Stimulated activated CD8-positive, alpha-beta memory T cell treated with anti-CD3 and anti-CD28 coated beads, Interleukin-15, amount 100 ng/mL, for 48 hours (primary cell): ENCODE results near the gene CHID1.
A peak's percentile ranks its signal among the peaks of the same experiment; 100 is the strongest.

Source experiments
- DNase-seq, 2 donors: peaks; one replicate each; pipeline ENCODE4 v3.0.0-alpha.2; 2020; ENCODE audit warnings: low read depth in 2 of 2

CHID1 gene

DNA sequence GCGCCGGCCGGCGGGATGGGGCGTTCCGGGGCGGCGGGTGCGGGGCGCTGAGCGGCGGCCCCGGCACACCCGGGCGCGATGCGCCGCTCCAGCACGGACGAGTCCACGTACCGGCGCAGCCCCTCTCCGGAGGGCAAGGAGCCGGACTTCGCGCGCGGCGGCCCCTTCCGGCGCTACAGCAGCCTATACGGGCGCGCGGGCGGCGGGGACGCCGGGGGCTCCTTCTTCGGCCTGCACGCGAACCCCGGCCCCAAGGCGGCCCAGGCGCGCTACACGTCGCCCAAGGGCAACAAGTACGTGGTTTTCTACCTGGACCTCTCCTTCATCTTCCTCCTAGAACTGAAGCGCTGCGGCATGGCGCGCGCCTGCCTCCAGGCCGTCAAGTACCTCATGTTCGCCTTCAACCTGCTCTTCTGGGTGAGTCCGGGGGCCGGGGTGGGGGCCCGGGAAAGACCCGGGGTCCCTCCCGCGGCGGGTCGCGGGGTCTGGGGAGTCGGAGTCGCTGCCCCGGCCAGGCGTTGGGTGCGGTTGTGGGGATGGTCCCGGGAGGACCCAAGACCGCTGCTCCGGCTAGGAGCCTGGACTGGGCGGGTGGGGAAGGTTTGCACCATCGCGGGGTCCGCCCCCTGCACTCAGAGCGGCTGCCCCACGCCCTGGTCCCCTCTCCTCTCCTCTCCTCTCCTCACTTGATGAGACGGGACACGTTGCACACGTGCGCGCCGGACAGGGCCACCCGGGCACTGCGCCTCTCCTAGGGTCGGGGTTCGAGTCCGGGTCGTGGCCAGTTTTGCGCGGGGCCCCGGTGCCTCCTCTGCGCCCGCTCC, 60.4 kb downstream of the CHID1 start:
- DNase-seq = no peak

DNA sequence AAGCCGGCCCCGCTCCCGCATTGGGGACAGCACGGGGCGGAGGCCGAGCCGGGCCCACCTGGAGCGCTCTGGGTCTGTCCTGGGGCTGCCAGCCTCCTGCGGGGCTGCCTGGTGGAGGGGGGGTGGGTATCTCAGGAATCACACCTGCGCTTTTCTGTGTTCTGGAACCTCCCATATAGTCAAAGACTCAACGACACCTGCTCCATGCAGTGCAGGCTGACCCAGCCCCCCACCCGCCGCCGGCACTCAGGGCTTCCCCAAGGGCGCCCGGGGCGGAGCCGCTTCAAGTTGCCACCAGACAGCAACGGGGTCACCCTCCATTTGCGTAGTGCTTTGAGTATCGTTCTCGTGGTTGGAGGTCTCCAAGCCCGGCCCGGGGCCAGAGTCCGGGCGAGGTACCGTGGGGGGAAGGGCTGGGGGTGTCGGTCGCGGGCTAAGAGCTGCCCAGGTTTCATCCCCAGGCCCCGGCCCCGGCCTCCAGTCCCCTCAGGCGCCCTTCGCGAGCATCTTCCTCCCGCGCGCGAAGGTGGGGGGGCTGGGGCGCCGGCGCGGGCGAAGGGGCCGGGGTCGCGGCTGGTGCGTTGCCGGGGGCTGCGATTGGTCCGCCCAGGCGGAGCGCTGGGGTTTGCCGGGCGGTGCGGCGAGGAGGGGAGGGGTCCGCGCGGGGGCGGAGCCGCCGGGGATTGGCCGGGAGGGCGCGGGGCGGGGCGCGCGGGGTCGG, 61.3 kb downstream of the CHID1 start:
- no peak for DNase-seq

DNA sequence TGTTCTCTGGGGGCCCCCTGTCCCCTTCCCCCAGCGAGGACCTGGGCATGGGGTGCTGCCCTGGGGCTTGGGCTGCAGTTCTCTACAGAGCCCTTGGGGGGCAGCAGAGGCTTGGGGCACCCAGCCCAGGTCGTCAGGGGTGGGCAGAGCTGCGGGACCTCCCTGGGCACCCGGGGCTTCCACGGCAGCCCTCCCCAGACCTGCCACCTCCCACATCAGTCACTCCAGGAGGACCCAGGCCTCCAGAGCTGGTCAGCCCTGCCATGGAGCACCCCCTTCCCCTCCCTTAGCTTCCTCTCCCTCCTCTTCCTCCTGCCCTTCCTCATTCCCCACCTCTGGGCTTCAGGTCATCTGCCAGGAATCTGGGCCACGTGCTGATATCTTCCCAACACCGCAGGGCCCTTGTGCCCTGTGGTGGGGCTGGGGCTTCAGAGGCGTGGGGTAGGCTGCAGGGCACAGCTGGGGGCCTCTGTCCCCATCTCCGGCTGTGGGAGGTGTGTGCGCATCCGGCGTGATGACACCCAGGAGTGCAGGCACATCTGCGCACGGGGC, 62.2 kb downstream of the CHID1 start:
- peak; percentile 41 to 52 for DNase-seq

DNA sequence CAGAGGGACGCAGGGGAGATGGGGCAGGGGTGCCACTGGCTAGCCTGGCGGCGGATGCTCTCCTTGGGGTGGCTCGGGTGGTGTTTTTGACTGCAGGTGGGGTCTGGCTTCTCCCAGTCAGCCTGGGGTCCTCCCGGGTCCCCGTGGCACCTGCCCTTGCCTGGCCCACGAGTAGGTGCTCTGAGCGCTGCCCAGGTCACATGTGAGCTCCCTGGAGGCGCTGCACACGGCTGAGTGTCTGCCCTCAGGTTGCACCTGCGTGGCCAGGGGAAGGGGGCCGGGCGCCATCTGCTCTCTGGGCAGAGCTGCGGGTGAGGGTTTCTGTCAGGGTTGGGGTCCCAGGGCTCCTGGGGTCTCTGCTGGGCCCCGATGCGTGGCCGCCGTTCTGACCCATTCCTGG, 62.7 kb downstream of the CHID1 start:
- no peak for DNase-seq

DNA sequence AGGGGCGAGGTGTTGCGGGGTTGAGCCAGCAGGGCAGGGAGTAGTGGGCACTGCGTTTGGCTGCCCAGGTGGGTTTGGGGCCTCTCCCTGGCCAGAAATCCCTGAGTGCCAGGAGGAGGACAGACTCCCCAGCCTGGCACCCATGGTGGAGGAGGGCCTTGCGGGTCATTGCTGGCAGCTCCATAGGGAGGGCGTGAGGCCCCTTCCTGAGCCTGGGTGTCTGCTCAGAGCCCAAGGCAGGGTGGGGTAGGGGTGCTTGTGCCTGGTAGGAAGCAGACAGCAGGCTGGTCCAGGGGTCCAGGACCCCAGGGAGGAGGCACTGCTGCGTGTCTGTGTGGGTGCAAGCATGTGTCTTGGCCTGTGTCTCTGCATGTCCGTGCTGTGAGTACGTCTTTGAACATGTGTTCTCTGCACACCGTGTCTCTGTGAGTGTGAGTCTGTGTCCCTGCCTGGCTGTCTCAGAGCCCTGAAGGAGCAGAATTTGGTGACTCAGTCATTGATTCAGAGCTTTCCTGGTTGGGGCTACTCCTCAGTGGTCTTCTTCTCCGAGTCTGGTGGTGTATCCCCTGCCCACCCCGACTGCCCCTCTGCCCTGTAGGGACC, 64.0 kb downstream of the CHID1 start:
- DNase-seq = no peak

DNA sequence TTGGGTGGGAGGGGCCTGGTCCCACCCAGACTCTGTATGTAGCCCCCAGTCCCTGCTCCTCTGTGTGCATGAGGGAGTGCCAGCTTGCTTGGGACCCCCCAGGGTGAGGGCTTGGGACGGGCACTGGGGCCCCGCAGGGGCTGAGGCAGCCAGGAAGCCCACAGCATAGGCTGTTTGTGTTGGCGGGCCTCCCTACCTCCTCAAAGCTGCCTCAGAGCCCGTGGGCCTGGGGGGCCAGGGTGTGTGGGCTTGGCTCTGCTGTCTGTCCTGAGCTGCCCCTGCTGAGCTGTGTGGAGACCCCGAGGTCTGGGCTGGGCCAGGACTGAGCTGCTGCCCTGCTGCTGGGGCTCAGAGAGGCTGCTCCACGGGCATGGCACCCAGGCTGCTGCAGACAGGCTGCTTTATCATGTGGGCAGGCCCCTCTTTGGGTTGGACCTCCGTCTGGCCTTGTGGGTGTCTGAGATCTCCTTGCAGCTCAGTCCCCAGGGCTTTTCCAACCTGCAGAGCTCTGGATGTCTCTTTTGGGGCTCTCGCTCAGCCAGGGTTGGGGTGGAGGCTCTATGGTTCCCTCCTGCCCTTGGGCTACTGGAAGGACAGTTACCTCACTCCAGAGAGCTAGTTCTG, 64.6 kb downstream of the CHID1 start:
- DNase-seq = no peak

DNA sequence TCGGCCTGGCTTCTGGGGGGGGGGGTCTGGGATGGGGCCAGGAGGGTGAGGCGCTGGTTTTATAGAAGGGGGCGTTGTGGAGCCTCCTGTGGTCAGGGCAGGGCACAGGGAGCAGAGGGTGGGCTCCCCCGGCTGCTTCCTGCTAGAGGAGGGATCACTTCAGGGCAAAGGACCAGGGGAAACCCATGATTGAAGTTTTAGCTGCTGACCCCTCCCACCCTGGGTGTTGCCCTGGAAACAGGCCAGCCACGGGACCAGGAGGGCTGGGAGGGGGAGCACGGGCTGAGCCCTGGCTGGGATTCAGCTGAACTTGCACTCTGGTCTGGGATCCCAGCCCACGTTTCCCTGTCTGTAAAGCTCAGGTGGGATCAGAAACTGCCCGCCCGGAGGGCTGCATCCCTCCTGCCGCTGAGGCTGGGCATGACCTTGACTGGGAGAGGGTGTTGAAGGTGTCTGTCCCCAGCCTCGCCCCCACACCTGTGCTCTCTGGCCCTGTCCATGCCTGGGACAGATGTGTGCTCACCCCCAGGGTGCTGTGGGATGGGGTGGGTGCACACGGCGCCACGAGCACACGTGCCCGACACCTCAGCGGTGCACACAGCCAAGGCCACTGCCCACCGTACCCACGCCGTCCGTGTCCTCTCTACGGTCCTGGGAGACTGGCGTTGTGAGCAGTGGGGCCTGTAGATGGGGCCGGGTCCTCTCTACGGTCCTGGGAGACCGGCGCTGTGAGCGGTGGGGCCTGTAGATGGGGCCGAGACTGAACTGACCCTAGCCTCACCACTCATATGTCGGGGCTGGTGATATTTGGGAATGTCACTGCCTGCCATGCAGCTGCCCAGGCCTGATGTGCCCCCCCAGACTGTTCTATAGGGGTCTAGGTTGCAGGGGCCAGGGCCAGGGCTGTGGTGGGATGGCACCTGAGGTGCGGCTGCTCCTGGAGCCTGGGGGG, 65.6 kb downstream of the CHID1 start:
- no peak for DNase-seq

DNA sequence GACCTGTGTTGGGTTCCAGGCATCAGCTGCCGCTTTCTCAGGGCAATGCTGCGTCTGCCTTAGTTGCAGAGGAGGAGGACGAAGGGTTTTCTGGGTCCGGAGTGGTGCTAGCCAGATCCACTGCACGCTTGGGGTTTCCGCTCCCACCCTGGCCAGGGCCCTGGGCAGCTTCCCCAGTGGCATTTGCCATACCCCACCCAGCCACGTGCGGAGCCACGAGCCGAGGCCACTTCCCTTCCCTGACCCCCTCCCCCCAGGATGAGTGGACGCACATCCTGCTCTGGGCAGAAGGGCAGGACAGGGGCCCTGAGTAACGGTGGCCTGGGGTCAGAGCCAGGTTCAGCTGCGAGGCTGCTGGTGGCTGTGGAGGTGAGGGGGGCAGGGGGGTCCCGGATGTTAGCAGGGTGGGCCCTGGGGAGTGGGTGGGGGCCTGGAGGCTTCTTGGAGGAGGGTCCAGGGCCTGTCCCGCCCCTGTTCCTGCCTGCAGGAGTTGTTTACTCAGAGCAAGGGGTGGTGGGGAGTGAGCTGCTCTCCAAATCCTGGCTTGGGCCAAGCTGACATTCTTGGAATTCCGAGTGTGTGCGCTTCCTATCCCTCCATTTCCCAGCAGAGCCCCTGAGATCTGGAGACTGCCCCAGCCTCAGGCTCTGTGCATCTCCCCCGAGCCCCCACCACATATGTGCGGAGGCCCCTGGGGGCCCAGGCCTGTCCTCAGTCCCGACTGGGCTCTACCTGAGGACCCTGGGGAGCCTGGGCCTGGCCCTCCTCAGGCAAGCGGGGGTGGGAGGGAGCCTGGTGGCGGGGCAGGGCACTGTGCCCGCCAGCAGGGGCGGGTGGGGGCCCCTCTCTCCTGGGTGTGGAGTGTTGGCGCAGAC, 66.6 kb downstream of the CHID1 start:
- no peak for DNase-seq

DNA sequence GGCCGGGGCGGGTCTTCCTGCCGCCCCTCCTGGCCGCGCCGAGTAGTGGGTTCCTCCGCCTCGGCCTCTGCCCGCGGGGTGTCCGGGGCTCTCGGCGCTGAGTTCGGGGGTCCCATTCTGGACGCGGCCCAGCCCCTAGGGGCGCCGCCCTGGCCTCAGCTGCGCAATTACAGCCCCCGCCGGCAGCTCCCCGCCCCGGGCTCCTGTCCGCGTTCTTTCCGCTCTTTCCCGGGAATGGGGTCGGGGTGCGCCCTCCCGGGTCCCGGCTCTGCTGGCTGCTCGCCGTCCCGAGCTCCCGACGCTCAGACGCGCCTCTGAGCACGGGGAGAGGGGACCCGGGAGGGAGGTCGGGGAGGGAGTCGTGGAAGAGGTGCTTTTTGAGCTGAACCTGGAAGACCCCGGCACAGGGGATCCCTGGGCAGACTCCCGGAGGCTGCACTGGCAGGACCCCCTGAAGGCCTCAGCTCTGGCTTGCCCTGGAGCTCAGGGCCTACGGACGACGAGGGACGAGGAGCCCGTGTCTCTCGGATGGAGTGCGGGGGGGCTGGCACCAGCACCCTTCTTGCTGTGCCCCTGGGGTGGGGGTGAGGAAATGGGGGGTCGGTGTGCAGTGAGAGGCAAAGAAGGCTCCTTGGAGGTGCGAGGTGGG, 67.4 kb downstream of the CHID1 start:
- DNase-seq = no peak

DNA sequence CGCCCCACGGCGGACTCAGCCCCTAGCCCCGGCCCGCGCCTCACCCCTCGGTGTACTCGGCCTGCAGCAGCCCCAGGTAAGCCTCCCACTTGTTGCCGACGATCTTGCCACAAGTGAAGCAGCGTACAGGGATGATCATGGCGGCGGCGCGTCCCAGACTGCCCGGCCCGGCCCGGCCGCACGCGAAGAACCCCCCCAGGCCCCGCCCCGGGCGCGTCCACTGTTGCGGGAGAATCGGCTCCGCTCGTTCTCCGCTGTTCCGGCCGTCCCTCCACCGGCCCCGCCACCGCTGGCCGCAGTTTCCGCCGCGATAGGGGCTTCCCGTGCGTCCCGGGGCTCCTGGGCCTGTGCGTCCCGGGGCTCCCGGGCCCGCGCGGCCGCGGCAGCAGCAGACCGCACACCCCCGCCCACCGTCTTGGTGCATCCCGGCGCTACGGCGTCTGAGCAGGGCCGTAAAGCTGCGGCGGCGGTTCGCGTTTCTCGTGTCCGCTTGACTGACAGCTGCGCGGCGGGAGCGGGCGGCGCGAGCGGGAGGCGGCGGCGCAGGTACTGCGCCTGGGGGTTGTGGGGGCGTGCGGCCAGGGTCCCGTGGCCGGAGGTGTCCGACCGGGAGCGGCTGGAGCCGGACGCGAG, 68.1 kb downstream of the CHID1 start, which contains the start of the genes POLR2L and TSPAN4:
TSS of gene POLR2L (minus strand) at position 160 of the 633 bp plus-strand sequence. CDS start at position 139, 21 bp downstream.
TSS of gene TSPAN4 (plus strand) at position 483 of the 633 bp plus-strand sequence. CDS start 7,453 bp downstream, outside the sequence.
- peak; percentile 78 to 82 for DNase-seq

DNA sequence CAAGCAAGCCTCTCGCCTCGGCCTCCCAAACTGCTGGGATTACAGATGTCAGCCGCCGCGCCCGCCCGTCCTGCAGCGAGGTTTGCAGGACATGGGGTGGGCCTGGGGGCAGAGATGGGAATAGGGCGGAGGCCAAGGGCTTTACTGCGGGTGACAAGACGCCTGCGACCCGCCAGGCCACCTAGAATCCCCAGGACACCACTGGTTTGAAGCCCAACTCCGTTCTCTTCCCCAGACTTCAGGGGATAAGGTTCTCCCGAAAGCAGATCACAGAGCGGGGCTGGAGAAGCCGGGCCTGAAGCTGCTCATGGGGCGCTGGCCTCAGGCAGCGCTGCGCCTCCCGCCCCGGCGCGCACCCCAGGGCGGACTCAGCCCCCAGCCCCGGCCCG, 68.6 kb downstream of the CHID1 start:
- DNase-seq = no peak

DNA sequence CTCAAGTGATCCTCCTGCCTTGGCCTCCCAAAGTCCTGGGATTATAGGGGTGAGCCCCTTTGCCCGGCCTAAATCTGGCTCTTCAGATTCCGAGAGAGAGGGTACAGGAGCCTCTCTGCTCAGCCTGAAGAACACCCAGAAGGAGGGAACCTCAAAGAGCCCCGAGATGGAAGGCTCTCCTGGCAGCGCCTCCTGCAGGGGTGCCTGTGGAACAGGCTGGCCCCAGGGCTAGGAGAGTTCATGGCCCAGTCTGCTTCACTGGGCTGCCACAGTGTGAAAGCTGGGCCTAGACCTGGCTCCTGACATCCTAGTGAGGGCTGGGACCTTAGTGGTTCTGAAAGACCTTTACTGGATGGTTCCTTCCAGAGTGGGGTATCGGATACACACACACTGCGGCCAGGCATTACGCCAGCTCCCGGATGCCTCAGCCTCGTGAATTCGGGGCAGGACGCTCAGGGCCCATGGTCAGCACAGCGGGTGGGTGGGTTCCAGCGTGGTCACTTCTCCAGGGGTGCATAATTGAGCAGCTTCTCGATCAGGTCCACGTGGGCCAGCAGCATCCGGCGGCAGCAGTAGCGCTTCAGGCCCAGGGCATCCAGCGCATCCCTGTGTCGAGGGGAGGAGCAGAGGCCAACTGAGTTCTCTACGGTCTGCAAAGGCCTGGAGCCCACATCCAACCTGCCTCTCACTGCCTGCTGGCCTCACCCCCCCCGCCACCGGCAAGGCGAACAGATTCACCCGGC, 70.6 kb downstream of the CHID1 start:
- no peak for DNase-seq

DNA sequence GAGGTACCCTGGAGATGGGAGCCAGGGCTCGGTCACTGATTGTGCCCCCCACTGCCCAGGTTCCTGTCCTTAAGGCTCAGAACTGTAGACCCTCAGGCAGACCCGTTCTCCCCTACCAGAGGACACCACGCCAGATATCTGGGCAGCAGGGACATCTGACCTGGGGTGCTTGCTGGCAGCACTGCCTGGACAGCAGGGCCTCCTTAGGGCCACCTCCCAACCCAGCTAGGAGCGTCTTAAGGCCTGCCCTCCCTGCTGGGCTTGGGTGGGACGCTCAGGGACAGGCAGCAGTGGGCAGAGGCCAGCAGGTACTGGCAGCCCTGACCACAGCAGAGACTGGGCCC, 71.4 kb downstream of the CHID1 start:
- DNase-seq = no peak

DNA sequence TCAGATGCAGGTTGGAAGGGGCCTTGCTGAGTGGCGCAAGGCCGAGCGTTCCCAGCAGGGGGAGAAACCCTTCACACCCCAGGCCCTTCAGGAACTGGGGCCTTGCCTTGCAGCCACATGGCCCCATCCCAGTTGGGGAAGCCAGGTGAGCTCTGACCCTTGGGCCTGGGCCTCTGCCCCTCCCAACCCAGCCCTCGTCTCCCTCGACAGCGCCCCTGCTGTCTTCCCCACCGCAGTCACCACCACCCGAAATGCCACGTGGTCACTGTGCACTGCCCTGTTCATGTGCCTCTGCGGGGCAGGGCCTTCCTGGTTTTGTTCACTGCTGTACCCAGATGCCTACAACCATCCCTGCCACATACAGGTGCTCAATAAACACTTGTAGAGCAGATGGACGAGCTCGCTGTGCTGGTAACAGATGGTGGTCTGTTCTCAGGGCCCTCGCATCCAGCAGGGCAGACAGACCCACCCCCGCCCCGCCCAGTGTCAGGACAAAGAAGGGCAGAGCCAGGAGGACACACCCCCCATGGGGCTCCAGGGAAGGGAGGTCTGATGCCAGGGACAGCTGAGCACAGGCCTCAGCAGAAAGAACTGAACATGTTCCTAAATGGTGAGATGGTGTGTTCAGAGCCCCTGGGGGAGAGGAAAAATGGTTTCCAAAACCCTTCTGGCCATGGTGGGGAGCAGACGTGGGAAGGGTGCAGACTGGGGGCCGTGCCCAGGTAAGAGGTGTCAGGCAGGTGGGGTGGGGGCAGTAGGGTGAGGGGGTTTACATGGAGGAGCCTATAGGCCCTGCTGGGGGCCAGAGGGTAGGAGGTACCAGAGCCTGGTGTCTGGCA, 72.0 kb downstream of the CHID1 start:
- no peak for DNase-seq

DNA sequence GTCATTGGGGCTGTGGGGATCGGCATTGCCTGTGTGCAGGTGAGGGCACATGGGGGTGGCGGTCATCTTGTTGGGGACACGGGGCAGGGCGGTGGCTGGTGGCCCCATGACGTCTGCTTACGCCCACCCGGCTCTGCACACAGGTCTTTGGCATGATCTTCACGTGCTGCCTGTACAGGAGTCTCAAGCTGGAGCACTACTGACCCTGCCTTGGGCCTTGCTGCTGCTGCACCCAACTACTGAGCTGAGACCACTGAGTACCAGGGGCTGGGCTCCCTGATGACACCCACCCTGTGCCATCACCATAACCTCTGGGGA, 72.7 kb downstream of the CHID1 start:
- DNase-seq = no peak

DNA sequence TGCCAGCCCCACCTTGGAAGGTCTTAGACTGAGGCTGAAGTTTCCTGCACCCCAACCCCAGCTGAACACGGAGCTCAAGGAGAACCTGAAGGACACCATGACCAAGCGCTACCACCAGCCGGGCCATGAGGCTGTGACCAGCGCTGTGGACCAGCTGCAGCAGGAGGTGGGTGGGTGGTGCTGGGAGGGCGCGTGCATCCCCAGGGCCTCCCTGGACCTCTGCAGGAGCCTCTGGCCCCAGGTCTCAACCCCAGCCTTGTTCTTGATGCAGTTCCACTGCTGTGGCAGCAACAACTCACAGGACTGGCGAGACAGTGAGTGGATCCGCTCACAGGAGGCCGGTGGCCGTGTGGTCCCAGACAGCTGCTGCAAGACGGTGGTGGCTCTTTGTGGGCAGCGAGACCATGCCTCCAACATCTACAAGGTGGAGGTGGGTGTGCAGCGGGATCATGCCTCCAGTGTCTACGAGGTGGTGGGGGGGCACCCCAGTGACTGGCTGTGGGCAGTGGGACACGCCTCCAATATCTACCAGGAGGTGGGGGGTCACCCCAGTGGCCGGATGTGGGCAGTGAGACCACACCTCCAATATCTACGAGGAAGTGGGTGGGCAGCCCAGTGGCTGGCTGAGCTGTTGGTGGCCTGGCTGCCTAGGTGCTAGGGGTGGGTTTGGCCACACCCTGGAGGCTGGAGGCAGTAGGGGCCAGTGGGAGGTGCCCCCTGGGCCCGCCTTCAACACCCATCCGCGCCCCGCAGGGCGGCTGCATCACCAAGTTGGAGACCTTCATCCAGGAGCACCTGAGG, 73.2 kb downstream of the CHID1 start:
- no peak for DNase-seq

DNA sequence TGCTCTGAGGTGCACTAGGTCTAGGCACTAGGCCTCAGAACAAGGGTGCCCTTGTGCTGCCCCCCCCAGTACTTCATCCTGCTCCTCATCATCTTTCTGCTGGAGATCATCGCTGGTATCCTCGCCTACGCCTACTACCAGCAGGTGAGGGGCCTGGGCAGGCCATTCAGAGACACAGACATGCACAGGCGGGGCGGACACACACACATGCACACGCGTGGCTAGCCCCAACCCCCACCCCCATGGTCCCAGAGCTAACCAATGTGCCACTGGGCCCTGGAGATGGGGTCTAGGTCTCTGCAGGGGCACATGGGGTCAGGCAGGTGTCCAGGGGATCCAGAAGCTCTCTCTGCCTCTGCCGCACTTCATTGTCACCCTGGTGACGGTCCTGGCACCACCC, 73.9 kb downstream of the CHID1 start:
- DNase-seq = no peak
